NCI-H226 (cell line): ENCODE results near the gene CERS6.
"Not testable (repeated sequence)": the region's sequence is repeated elsewhere in the genome, so short reads cannot be mapped to it uniquely, and the experiment has no call there.

Experiments used
- DNase-seq: peaks from one replicate; pipeline ENCODE4 v3.0.0-alpha.2; 2015

CERS6 gene

DNA sequence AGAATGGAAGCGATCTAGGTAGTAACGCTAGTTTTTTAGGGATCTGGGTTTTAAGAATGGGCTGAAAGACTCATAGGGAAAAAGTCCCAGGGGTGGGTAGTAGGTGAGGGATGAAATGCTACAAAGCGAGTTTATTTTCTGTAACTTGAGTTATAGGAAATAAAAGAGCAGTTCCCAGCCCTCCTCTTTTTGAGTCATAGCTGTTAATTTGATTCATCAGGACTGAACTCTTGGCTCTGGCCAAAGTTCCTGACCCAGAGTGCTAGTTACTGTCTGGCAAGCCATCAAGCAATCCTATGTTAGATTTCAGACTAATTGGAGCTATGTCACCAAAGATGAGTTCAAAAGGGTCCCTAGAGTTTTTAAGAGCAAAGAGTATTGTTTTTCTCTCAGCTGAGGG, 328.9 kb downstream of the CERS6 start:
- DNase-seq = no peak

DNA sequence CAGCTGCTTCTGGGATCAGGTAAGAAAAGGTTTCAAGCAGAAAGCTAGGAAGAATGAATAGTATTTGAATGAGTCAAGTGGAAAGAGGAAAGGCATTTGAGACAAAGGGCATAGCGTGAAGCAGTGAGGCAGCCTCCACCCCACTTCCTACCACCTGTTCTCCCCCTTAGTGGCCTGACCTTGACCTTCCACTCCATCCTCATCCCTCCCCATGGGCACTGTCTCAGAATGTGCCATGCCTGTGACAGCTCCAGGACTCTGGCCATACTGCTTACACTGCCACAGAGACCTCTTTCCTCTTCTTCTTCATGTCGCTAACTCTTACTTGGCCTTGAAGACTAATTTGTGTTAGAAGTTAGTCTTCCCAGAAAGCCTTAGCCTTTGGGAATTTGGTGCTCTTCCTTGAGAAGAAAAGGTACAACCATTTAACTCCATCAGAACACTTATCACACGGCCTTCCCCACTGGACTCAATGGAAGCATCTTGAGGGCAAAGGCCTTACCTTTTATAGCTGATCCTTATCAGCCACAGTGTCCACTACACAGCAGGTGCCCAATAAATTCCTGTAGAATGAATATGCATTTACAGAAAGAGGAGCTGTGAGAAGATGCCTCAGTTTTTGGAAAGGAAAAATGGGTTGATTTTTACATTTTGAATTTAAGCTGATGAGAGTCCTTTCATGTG, 331.2 kb downstream of the CERS6 start:
- no peak for DNase-seq

DNA sequence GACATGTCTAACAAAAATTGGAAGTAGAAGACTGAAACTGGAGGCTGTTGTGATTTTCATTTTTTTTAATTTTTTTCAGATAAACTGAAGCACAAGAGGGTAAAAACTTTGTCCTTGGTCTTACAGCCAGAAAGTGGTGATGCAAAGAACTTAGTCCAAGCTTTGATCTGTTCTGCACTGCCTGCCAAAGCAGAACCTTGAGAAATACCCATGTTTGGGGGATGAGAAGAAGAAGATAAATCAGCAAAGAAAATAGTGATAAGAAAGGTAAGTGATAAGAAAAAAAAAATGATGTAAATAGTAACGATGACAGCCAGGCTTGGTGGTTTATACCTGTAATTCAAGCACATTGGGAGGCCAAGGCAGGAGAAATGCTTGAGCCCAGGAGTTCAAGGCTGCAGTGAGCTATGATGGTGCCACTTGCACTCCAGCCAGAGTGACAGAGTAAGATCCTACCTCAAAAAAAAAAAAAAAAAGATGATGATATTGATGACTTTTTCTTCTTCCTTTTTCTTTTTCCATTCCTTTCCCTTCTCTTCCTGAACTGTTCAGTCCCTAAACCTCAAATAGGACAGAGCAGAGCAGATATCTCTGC, 331.8 kb downstream of the CERS6 start:
- DNase-seq = no peak

DNA sequence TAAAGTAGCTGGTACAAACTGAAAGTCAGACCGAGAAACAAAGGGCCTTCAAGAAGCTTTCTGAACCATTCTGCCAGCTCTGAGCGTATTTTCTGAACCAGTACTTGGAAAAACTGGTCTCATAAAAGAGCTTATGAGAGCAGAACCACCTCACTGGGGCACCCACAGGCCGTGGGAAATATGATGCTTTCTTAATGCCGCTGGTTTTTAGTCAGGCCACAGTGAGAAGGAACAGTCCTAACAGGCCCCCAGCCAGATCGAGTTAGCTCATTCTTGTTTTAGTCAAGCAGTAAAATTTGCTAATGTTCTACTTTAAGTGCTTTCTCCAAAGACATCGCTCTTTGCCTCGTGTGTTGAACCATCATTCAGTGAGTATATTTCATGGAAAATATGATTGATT, 333.7 kb downstream of the CERS6 start:
- no peak for DNase-seq

DNA sequence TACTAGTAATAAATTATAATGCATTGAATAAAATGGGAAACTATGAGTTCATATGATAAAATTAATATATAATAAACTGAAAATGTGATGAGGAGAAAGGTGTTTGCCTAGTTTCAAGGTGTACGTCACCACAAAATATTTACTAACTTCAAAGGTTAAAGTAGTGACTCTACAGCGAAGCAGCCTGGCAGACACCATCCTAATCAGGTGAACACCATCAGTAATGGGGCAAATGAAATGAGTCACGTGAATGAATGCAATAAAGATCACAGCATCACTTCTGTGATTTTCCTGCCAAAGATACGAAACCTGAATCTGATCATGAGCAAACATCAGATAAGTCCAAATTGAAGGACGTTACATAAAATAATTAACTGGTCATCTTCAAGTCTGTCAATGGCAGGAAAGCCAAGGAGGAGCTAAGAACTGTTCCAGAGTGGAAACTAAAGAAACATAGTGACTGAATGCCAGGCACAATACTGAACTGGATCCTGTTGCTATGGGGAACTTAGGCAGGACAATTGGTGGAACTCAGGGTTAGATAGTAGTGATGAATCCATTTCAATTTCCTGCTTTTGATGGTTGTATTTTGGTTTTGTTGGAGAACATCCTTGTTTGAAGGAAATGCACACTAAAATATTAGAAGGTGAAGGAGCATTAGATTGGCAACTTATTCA, 334.3 kb downstream of the CERS6 start:
- no peak for DNase-seq

DNA sequence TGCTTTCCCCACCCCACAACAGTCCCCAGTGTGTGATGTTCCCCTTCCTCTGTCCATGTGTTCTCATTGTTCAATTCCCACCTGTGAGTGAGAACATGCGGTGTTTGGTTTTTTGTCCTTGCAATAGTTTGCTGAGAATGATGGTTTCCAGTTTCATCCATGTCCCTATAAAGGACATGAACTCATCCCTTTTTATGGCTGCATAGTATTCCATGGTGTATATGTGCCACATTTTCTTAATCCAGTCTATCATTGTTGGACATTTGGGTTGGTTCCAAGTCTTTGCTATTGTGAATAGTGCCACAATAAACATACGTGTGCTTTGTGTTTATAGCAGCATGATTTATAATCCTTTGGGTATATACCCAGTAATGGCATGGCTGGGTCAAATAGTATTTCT, 335.1 kb downstream of the CERS6 start:
- DNase-seq = not testable (repeated sequence)

DNA sequence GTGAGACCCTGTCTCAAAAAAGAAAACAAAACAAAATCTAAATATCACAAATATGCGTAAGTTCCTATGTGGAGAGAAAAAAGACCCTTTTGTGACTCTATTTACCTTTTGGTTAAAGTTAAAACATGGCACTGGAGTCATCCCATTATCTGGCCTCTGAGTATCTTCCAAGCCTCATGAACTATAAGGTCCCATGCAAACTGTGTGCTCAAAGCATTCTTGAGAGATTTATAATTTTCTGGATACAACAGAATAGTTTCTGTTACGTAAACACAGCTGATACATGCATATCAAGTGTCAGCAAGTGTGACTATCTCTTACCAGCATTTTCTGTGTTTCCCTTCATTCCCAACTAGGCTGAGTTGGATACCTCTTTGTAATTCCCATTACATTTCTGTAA, 337.5 kb downstream of the CERS6 start:
- no peak for DNase-seq

DNA sequence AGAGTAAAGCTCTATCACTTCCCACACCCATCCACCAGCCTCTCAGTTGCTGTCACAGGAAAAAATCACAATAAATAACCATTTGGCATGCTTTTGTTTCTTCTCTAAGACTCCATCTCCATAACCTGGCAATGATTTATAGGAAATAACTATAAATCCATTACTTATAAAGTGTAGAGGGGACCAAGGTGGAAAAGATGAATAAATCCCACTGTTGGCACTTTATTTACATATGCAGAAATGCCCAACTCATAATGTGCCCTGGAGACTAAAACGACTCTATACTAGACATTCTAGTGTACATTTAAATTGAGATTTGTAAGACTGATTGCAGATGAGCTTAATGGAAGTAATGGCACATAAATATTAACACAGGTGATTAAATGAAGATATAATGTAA, 338.9 kb downstream of the CERS6 start:
- no peak for DNase-seq

DNA sequence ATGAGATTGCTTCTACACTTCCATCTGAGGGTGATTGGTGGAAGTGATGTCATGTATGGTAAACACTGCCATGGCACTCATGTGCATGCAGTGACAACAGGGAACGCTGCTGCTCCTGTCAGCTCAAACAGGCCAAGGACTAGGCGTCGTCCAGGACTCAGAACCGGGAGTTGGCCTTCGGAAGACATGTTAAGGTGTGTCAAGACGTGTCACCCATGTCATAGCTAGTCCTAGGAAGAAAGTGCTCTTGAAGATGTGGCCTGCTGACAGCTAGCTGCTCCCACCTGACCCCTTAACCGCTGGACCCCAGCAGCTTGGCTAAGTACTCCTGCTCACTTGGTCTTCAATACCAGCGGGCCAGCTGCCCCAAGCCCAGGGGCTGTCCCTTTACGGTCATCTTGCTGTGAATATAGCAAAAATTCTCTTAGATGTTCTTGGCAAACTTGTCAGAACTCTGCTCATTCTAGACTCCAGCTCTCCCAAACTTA, 340.1 kb downstream of the CERS6 start:
- no peak for DNase-seq

DNA sequence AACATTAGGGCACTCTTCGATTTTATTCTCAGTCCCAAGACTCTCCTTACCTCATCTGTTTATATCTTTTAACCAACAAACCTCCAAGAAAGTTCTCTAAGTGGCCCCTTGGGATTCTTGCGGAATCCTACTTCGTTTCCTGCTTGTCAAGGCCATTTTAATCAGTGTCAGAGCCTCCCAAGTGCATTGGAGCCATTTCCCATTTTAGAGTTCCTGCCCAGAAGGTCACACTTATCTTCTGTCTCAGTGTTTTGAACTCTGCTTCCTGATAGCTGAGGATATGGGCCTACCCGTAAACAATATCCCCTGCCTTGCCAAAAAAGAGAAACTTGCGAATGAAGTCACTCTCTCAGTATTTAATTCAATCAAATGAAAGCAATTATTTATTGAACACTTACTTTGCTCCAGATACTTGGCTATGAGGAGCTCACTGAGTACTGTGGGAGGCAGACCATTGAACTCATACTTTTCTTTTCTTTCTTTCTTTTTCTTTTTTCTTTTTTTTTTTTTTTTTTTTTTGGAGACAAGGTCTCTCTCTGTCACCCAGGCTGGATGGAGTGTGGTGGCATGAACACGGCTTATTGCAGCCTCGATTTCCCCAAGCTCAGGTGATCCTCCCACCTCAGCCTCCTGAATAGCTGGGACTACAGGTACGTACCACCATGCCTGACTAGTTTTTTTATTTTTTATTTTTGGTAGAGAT, 340.7 kb downstream of the CERS6 start:
- DNase-seq = no peak

DNA sequence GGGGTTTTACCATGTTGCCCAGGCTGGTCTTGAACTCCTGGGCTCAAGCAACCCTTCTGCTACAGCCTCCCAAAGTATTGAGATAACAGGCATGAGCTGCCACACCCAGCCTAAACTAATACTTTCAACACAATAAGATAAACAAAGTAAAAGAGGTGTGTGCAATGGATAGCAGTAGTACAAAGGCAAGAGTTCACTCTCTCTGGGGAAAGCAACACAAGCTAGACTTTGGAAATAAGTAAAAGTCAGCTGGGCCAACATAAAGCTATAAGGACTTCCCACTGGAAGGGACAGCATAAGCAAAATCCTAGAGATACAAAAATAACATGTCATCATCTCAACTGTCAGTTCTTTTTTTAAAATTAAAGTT, 341.2 kb downstream of the CERS6 start:
- DNase-seq = no peak

DNA sequence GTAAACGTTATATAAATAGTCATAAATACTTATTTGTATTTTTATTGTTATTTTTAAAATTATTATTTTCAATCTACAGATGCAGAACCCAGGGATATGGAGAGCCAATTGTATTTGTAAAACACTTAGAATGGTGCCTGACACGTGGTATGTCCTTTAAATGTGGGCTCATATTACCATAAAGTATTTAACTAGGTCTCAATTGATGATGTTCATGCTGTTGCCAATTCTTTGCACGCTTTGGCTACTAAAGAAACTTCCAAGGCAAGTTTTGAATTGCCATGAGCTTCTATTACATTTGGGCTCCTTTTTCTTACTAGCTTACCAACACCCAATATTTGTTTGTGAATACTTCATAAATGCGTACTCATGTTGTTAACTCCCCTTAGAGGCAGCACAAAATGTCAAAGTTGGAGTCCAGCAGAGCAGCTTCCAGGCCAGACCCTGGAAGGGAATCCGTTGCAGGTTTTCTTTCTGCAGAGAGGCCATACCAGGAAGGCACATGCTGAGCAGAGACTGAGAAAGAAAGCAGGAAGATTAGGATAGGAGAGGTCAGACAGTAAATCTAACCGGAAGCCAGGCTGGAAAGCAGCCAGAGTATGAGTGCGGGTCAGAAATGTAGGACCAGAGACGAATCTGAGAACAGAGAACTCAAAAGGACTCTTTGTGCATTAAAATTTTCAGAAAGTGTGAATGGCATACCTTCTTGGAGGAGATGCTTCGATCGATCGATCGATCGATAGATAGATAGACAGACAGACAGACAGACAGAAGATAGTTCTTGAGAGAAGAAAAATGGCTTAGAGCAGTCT, 342.2 kb downstream of the CERS6 start:
- DNase-seq = peak; percentile 37

DNA sequence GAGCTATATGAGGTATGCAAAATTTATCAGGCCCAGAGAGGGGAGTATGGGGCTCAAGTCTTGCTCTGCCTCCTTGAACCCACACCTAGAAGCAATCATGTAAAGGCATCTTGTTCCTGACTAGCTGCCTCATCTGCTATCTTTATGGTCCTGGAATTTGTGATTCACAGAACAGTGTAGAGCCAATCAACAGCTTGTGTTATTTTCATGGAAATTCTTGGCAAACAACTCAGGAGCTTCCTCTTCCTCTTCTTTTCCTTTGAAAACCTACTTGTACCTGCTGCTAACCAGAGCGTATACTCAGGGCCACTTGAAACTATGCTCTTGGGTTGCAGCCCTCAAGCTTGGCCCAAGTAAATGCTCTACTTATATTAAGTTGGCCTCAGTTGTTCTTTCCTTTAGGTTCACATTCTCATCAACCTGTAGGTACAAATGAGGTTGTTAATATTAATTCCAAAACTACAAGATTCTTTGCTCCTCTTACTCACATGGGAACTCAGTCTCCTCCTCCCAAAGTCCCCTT, 342.9 kb downstream of the CERS6 start:
- DNase-seq = no peak

DNA sequence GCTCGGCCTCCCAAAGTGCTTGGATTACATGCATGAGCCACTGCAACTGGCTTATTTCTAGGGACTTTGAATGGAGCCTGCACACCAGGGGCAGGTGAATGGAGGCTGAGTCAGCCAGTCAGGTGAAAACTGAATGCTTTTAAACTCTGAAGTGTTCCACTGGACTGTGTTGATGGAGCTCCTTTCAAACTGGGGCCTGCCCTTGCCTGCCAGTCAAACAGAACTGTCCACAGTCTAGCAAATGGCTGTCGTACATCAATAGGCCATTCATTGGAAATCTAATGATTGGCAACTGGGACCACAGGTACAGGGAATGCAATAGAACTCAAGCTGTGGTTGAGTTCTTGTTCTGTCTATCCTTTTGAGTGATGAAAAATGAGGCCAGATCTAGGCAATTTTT, 345.4 kb downstream of the CERS6 start:
- DNase-seq = no peak

DNA sequence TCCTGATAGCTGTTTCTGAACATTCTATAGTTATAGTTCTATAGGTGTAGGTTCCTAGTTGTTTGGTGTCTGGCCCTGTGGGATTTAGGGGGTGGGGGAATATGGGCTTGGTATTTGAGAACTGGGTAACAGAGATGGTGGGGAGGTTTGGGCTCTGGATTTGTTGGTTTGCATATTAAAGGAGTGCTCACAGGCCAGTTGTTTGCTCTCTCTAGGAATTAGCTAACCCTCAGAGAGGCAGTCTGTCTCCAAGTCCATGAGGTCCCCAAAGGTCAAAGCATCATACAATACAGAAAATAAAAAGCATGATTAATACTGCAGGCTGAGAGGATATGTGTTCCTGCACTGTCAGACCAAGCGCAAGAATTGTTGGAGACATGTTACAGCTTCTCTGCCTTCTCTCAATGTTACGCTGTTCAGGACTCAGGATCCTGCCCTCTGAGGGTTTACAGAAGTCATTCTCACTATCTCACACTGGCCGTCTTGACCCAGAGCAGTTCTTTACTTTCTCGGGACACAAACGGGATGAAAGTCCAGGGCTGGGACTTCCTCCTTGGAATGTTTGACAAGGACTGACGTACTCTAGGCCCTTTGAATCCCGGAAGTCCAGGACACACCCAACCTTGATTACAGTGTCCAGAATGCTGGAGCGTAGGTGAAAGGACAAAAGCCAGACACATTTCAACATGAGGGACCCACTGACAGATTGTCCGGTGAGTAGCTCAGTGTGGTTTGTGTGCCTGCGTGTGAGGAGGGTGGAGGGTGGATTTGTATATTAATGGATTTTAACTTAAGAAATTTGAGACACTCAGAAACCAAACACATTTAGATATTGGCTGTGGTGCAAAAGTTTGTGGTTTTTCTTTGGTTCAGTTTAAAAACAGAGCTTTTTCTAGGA, 346.1 kb downstream of the CERS6 start, which contains the start of gene NOSTRIN:
Gene NOSTRIN, plus strand, starts transcription at position 677 of the 898 bp plus-strand sequence. Its CDS starts 10 bp downstream, at position 687.
- no peak for DNase-seq

DNA sequence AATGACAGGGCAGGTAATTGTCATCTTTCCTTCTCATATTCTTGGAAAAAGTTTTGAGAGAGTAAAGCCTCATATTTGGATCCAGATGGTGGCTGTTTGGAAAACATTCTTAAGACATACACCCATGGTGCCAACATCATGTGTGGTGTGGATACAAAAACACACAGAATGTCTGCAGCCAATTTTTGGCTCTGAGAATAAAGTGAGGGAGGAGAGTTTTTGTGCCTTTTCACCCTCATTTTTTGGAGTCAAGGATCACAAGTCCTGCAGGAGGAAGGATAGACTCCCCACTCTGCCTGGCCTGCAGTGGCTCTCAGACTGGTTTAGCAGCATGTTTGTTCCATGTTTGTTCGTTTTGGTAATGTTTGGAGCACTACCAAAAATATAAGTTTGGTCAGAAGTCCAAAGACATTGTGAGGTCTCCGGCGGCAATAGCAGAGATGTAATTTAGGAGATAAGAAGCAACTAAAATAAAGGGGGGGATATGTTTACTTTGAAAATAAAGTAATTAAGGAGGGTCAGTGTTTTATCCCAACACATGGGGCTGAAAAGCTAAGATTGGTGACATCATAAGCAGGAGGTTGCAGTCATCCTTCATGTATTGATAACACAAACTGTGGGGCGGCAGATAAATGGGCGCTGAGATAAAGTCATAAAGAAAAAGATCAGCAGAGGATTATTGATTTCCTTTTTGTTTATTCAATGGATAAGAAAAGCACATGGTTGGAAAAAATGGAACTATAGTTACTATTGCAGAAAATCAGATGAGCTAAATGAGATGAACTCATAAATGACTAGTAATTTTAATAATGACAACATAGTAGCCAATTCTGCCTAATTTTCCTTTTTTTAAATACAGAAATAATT, 347.0 kb downstream of the CERS6 start:
- DNase-seq = no peak

DNA sequence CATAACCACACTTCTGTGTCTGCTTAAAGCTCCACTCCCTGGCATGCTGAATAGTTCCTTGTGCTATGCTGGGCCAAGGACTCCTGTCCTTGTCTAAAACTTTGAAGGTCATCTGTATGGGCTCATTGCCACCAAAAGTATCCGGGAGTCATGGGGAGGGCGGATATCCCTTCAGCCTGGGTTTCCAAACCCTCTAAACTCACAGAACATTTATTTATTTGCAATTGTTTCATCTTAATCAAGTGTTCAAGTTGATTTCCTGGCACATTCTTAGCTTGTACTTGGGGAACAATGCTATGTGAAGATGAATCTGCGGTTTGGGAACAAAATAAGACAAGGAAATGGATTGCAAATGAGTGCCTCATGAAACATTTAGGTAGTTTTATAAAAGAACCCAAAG, 348.1 kb downstream of the CERS6 start:
- no peak for DNase-seq

DNA sequence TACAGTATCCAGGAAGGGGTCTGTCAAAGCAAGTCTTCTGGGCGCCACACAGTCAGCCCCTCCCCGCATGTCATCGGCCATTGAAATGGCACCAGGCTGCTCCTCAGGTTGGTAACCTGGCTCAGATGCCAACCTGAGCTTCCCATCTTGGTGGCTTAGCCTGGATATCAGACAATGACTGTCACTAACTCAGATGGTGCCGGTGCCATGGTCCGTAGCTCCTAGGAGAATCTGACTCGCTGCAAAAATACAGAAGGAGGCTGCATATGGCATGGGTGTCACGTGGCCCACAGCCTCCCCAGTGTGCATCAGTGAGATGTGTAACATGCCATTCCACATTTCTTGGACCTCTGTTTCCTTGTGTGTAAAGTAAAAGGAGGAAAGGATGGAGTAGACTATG, 349.5 kb downstream of the CERS6 start:
- DNase-seq = no peak

DNA sequence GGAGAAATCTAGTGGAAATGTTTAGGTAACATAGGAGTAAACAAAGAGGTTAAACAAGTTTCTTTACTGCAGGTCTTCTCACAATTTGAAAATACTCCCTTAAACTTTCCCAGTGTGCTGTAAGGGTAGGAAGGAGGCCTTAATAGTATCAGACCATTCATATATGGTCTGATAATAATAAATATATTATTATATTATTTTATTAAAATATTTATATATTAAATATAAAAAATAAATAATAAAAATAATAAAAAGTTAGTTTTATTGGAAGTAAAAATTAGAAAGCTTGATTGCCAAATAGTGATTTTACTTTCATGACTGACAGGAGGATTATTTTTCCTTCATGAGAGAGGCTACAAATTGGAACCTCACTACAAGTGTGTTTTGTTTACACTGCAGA, 353.5 kb downstream of the CERS6 start:
- DNase-seq = no peak

DNA sequence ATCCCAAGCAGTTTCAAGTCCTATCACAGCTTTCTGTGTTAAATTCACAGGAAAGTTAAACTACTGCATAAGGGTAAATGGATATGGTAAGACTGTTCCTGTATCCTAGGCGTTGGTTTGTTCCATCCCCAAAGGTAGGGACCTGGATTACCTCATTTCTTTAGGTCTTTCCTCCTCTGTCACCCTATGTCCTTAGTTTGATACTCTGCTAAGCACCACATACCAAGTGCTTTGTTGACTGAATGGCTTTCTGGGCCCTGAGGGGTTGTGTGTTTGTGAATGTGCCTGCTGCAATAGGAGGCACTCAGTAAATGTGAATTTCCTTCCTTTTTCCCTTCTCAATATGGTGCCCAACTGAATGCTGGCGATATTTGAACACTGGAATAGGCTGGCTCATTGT, 354.2 kb downstream of the CERS6 start:
- no peak for DNase-seq
